NAMALWA (cell line): ENCODE measurements around the gene RWDD4.

Experiments
- DNase-seq: peaks from one replicate; pipeline ENCODE4 v3.0.0-alpha.2; 2015; ENCODE audit warnings: low spot score

The RWDD4 gene

GRCh38 chr4:183659029-183659871 lies at the start of gene RWDD4, which contains the start of gene TRAPPC11:
Gene RWDD4, minus strand, starts transcription at chr4:183659185. Its CDS starts 233 bp downstream, at chr4:183658952.
Gene TRAPPC11, plus strand, starts transcription at chr4:183659293. Its CDS starts 4,575 bp downstream, at chr4:183663868.
- DNase-seq, result peak; percentile 97

DNA sequence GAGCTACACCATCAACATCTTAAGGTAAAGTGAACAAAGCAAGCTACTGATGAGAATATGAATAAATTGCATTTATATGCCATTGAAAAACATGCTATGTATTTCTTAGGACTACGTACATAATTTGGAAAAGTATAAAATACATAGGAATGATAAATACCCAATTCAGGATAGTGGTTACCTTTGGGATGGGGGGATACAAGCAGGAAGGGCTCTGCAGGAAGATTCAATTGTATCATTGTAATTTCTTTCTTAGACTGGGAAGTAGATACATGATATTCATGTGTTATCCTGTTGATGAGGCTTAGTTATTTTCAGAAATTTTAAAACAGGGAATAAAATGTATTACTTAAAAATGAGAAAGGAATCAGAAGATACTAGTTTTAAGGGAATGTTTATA lies 43.5 kb upstream of the RWDD4 start:
- no peak for DNase-seq

DNA sequence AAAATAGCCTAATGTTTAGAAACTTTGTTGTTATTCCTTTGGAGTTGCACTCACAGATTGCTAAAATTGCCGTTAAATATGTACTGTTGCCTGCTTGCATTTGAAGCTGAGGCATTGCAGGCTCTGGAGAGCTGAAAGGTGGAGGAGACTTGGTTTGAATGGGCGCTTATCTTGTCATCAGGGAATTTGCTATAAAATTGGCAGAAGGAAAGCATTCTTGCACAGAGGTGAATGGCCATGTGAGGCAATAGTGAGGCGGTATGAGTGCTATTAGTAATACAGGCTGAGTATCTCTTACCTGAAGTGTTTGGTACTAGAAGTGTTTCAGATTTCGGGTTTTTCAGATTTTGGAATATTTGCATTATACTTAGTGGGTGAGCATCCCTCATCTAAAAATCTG lies 41.4 kb upstream of the RWDD4 start:
- no peak for DNase-seq

- DNase-seq, result no peak
Measured at GRCh38 chr4:183698909-183699308, 39.9 kb upstream of the RWDD4 start.

GRCh38 chr4:183691897-183692296 lies 32.9 kb upstream of the RWDD4 start:
- DNase-seq, result no peak

DNA sequence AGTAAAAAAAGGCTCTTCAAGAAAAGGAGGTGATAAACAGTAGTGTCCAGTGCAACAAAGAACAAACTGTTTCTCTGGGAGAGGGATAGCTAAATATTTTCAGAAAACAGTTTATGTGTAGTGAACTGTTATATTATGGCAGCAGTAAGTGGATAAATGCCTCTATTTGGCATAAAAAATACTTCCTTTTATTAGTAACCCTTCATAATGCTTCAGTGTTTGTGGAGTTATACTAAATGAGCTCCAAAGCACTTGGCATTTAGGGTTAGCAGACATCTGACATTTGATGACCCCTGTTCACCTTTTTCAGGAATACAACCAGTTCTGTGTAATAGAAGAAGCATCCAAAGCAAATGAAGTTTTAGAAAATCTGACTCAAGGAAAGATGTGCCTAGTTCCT lies 32.0 kb upstream of the RWDD4 start:
- no peak for DNase-seq

- no peak for DNase-seq
Measured at GRCh38 chr4:183688216-183688615, 29.2 kb upstream of the RWDD4 start.

- DNase-seq, result no peak
Measured at GRCh38 chr4:183686461-183686860, 27.5 kb upstream of the RWDD4 start.

- no peak for DNase-seq
Measured at GRCh38 chr4:183681119-183681518, 22.1 kb upstream of the RWDD4 start.

GRCh38 chr4:183675625-183676024 lies 16.6 kb upstream of the RWDD4 start:
- DNase-seq, result no peak

- DNase-seq, result no peak
Measured at GRCh38 chr4:183674153-183674552, 15.2 kb upstream of the RWDD4 start.

GRCh38 chr4:183670960-183671555 lies 12.1 kb upstream of the RWDD4 start:
- no peak for DNase-seq

- DNase-seq, result no peak
Measured at GRCh38 chr4:183670251-183670650, 11.3 kb upstream of the RWDD4 start.

- no peak for DNase-seq
Measured at GRCh38 chr4:183666088-183666487, 7.1 kb upstream of the RWDD4 start.

- DNase-seq, result no peak
Measured at GRCh38 chr4:183659872-183660242, 872 bp upstream of the RWDD4 start.

DNA sequence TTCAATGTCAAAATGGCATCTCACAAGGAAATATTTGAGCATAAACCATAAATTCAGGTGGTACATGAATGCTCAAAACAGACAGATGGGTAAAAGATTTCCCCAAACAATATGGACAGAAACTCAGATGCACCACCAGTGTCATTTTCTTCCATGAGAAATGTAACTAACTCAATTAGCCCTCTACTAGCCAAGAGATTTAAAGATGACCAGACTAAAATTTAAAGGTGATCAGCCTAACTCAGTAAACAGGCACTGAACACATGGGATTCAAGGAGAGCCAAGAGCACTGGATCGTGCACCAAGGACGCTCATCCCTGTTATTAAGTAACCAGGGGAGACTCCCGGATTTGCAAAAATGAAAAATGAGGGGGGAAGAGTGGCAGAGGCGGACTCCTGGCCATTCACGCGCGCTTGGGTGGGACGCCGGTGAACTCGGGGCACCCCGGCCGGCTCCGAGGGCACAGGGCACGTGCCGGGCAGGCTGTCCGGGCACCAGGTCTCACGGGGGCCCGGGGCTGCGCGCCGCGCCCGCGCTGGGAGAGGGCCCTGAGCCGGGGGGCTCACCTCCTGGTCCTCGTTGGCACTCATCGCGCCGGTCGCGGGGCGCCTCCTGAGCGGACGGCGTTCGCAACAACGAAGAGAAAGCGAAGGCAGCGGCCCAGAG lies 490 bp downstream of the RWDD4 start:
- peak; percentile 33 for DNase-seq

- DNase-seq, result peak; percentile 15
Measured at GRCh38 chr4:183657564-183657963, 1.4 kb downstream of the RWDD4 start.

DNA sequence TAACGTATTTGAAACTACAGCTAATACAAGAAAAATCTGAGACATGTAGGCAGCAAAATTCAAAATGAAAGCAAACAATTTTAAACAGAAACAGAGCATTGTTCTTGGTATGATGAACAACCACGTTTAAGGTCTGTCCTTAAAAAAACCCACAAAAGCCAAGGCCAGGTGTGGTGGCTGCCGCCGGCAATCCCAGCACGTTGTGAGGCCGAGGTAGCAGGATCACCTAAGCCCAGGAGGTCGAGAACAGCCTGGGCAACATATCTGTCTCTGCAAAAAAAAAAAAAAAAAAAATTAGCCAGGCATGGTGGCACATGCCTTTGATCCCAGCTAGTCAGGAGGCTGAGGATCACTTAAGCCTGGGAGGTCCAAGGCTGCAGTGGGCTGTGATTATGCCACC lies 13.7 kb downstream of the RWDD4 start:
- DNase-seq, result no peak

- no peak for DNase-seq
Measured at GRCh38 chr4:183639291-183639690, 19.7 kb downstream of the RWDD4 start.

DNA sequence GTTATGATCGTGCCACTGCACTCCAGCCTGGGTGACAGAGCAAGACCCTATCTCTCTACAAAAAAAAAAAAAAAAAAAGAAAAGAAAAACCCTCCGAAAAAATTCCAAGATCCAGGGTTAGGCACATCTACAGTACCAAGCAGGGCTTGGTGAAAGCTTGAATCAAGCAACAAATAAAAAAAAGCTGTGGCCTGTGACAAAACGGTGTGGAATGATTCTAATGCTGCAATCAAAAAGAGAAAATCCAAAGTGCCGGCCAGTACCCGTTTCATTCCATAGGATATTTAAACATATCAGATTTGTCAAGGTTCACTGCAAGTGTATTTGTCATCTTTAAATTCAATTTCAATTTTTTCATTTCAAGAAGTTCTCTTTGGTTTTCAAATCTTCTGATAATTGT lies 20.5 kb downstream of the RWDD4 start:
- no peak for DNase-seq

GRCh38 chr4:183637461-183637860 lies 21.5 kb downstream of the RWDD4 start:
- no peak for DNase-seq

GRCh38 chr4:183636923-183637322 lies 22.1 kb downstream of the RWDD4 start:
- DNase-seq, result no peak

DNA sequence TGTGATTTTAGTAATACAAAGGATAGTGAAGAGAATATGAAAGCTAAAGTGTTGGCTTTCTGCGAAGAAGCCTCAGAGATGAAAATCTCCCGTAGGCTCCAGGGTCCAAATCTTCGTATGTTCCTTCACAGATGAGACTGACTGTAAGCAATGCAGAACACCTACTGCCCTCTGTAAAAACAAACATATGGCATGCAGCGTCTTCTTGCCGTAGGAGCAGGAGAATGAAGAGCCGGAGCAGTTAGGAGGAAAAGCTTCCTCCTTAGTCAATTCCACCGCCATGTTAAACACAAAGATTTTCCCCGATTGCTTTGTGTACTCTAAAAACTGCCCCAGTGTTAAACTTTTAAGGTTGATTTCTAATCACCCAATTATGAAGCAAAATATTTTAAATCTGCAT lies 22.5 kb downstream of the RWDD4 start:
- no peak for DNase-seq
